Skeletal muscle tissue (tissue), 4 donors: ENCODE measurements around the gene EHD4. TPM values are rescaled to one million over a fixed set of nuclear protein-coding genes. Genes with fewer than 3 reads are reported as not detected.

ENCODE experiments used
- H3K27ac ChIP-seq: one replicate; pipeline ENCODE4 v1.7.0; 2013; ENCODE audit warnings: mild to moderate bottlenecking, low read depth, low read length, inconsistent platforms
- H3K27me3 ChIP-seq, 3 donors: one replicate each; pipeline ENCODE4 v1.7.0; 2013; ENCODE audit warnings: low read length in 3 of 3; ENCODE audit not compliant: control insufficient read depth in 3 of 3, insufficient read depth in 3 of 3
- H3K36me3 ChIP-seq, 3 donors: one replicate each; pipeline ENCODE4 v1.7.0; 2013; ENCODE audit warnings: low read length in 3 of 3; ENCODE audit not compliant: control insufficient read depth in 3 of 3, insufficient read depth in 3 of 3
- H3K4me1 ChIP-seq, 3 donors: one replicate each; pipeline ENCODE4 v1.7.0; 2013; ENCODE audit warnings: low read length in 3 of 3, mild to moderate bottlenecking in 3 of 3; ENCODE audit not compliant: control insufficient read depth in 3 of 3, insufficient read depth in 3 of 3
- H3K4me3 ChIP-seq, 3 donors: one replicate each; pipeline ENCODE4 v1.7.0; 2013; ENCODE audit warnings: low read length in 3 of 3
- H3K9ac ChIP-seq, 3 donors: one replicate each; pipeline ENCODE4 v1.7.0; 2013; ENCODE audit warnings: low read length in 3 of 3, mild to moderate bottlenecking in 3 of 3, moderate library complexity in 2 of 3, low read depth in 1 of 3
- H3K9me3 ChIP-seq, 3 donors: one replicate each; pipeline ENCODE4 v1.7.0; 2013; ENCODE audit warnings: low read length in 3 of 3; ENCODE audit not compliant: control insufficient read depth in 3 of 3
- total RNA-seq: library from RNA; depleted of rRNA; stranded (reverse); fragments of >200 nt; gene quantifications from one replicate; pipeline ENCODE4 v1.2.3, GENCODE V29; 2014
- donor health status: Osteomylitis.

Gene EHD4
- total RNA-seq, 1 donor from 2014 or later, result 24.0 TPM

GRCh38 chr15:41970456-41970855, 1.9 kb downstream of the EHD4 start:
- peak overlapping the region; percentile 81 for H3K27ac ChIP-seq
- H3K9me3 ChIP-seq, result no peaks in the 10 kb centered on the region
- H3K9ac ChIP-seq, result peak overlapping the region in 1 of 3 donors; percentile 44
- H3K4me3 ChIP-seq, result peak overlapping the region in 1 of 3 donors; percentile 90
- no peaks in the 10 kb centered on the region for H3K36me3 ChIP-seq
- no peaks in the 10 kb centered on the region for H3K27me3 ChIP-seq
- H3K4me1 ChIP-seq, result peaks cover 15 to 38% (median 34%) of the 10 kb centered on the region in 3 donors

GRCh38 chr15:41969851-41970431, 2.4 kb downstream of the EHD4 start:
- Histone ChIP-seq H3K9me3 (no peaks in the 10 kb centered on the region), H3K36me3 (no peaks in the 10 kb centered on the region), H3K4me1 (peaks cover 15 to 40% (median 35%) of the 10 kb centered on the region in 3 donors), H3K27me3 (no peaks in the 10 kb centered on the region), H3K27ac (peak overlapping the region; percentile 61), H3K9ac (no peak overlapping the region), H3K4me3 (peak overlapping the region in 2 of 3 donors; percentile 41 to 90)

- Histone ChIP-seq H3K9ac (no peak overlapping the region), H3K36me3 (no peaks in the 10 kb centered on the region), H3K27me3 (no peaks in the 10 kb centered on the region), H3K4me1 (peaks cover 15 to 40% (median 35%) of the 10 kb centered on the region in 3 donors), H3K9me3 (no peaks in the 10 kb centered on the region), H3K27ac (peak overlapping the region; percentile 61), H3K4me3 (no peak overlapping the region)
These were observed 3.7 kb downstream of the EHD4 start for GRCh38 chr15:41968701-41969100.

- Histone ChIP-seq H3K27me3 (no peaks in the 10 kb centered on the region), H3K9ac (no peak overlapping the region), H3K4me1 (peaks cover 15 to 36% (median 32%) of the 10 kb centered on the region in 3 donors), H3K4me3 (no peak overlapping the region), H3K36me3 (no peaks in the 10 kb centered on the region), H3K9me3 (no peaks in the 10 kb centered on the region), H3K27ac (peak overlapping the region; percentile 37)
These were observed 4.7 kb downstream of the EHD4 start for GRCh38 chr15:41967506-41968206.

- peaks cover 15 to 36% (median 32%) of the 10 kb centered on the region in 3 donors for H3K4me1 ChIP-seq
- H3K9ac ChIP-seq, result no peak overlapping the region
- H3K36me3 ChIP-seq, result no peaks in the 10 kb centered on the region
- H3K27ac ChIP-seq, result peak overlapping the region; percentile 60
- no peaks in the 10 kb centered on the region for H3K27me3 ChIP-seq
- H3K9me3 ChIP-seq, result no peaks in the 10 kb centered on the region
- H3K4me3 ChIP-seq, result no peak overlapping the region
These were observed 5.4 kb downstream of the EHD4 start for GRCh38 chr15:41966920-41967465.

- Histone ChIP-seq H3K36me3 (no peaks in the 10 kb centered on the region), H3K4me1 (peaks cover 14 to 33% (median 28%) of the 10 kb centered on the region in 3 donors), H3K27me3 (no peaks in the 10 kb centered on the region), H3K9ac (no peak overlapping the region), H3K4me3 (no peak overlapping the region), H3K9me3 (no peaks in the 10 kb centered on the region), H3K27ac (peak overlapping the region; percentile 60)
These were observed 5.9 kb downstream of the EHD4 start for GRCh38 chr15:41966414-41966812.

- Histone ChIP-seq H3K4me1 (peaks cover 8 to 31% (median 21%) of the 10 kb centered on the region in 3 donors), H3K27me3 (no peaks in the 10 kb centered on the region), H3K9ac (no peak overlapping the region), H3K27ac (peak overlapping the region; percentile 60), H3K4me3 (no peak overlapping the region), H3K9me3 (no peaks in the 10 kb centered on the region), H3K36me3 (no peaks in the 10 kb centered on the region)
These were observed 6.6 kb downstream of the EHD4 start for GRCh38 chr15:41965441-41966413.

GRCh38 chr15:41961595-41962202, 10.7 kb downstream of the EHD4 start:
- Histone ChIP-seq H3K27ac (no peak overlapping the region), H3K4me3 (no peak overlapping the region), H3K36me3 (no peaks in the 10 kb centered on the region), H3K9ac (no peak overlapping the region), H3K27me3 (no peaks in the 10 kb centered on the region), H3K9me3 (no peaks in the 10 kb centered on the region), H3K4me1 (peaks cover 12 to 21% (median 21%) of the 10 kb centered on the region in 3 donors)

GRCh38 chr15:41961001-41961518, 11.3 kb downstream of the EHD4 start:
- H3K27ac ChIP-seq, result no peak overlapping the region
- no peak overlapping the region for H3K9ac ChIP-seq
- H3K4me1 ChIP-seq, result peaks cover 11 to 17% (median 15%) of the 10 kb centered on the region in 3 donors
- no peaks in the 10 kb centered on the region for H3K27me3 ChIP-seq
- H3K4me3 ChIP-seq, result no peak overlapping the region
- H3K36me3 ChIP-seq, result no peaks in the 10 kb centered on the region
- H3K9me3 ChIP-seq, result no peaks in the 10 kb centered on the region
